A673 (cell line): ENCODE results near the gene ART1. TPM values are rescaled to one million over a fixed set of nuclear protein-coding genes. Genes with fewer than 3 reads are reported as not detected.

Source experiments
- BruUV-seq: library from RNA; stranded (reverse); fragments of 400-500 nt; replicated peaks from 2 replicates; lab custom pipeline; 2021; lab: Mats Ljungman, UMichigan
- CTCF ChIA-PET: fragments of 300-600 bp; sonication (Branson Sonifier 250); formaldehyde crosslinking; loops from one replicate; lab custom pipeline; 2022; ENCODE audit warnings: antibody characterized with exemption; lab: Charles Lee
- POLR2A ChIA-PET: fragments of 300-600 bp; sonication (Branson Sonifier 250); formaldehyde crosslinking; loops from one replicate; lab custom pipeline; 2022; ENCODE audit warnings: antibody characterized with exemption; ENCODE audit not compliant: low non-redundant PET; lab: Charles Lee
- DNase-seq: peaks from one replicate; pipeline ENCODE4 v3.0.0-alpha.2; 2015; ENCODE audit warnings: low spot score
- H3K27ac ChIP-seq: fragments of 200-600 bp; sonication (generic); 2 replicates; pipeline ENCODE4 v1.5.1; 2016; ENCODE audit warnings: mixed run types, low read depth, mild to moderate bottlenecking, mixed read lengths, antibody characterized with exemption, low read length; ENCODE audit not compliant: poor library complexity, severe bottlenecking
- H3K27me3 ChIP-seq: fragments of 200-600 bp; sonication (generic); replicated peaks from 2 replicates; pipeline ENCODE4 v1.6.1; 2017; ENCODE audit warnings: mixed run types, low read depth, mild to moderate bottlenecking, mixed read lengths, antibody characterized with exemption, low read length; ENCODE audit not compliant: insufficient read depth, poor library complexity
- H3K36me3 ChIP-seq: fragments of 200-600 bp; sonication (generic); 2 replicates; pipeline ENCODE4 v1.6.1; 2016; ENCODE audit warnings: mixed run types, mild to moderate bottlenecking, mixed read lengths, antibody characterized with exemption, low read length; ENCODE audit not compliant: insufficient read depth, poor library complexity, severe bottlenecking
- H3K4me1 ChIP-seq: fragments of 200-600 bp; sonication (generic); 2 replicates; pipeline ENCODE4 v1.6.1; 2017; ENCODE audit warnings: mixed run types, mild to moderate bottlenecking, mixed read lengths, antibody characterized with exemption, low read length; ENCODE audit not compliant: insufficient read depth, poor library complexity, severe bottlenecking
- H3K4me3 ChIP-seq: fragments of 200-600 bp; sonication (generic); 2 replicates; pipeline ENCODE4 v1.5.1; 2016; ENCODE audit warnings: low read depth, mixed run types, mild to moderate bottlenecking, mixed read lengths, low read length; ENCODE audit not compliant: poor library complexity, severe bottlenecking
- H3K9me3 ChIP-seq: fragments of 200-600 bp; sonication (generic); 2 replicates; pipeline ENCODE4 v1.6.1; 2016; ENCODE audit warnings: mixed run types, low read depth, mild to moderate bottlenecking, mixed read lengths, antibody characterized with exemption, low read length; ENCODE audit not compliant: poor library complexity, severe bottlenecking
- CTCF ChIP-seq: fragments of 300-800, 200-600 bp; sonication (generic); conservative IDR thresholded peaks from 2 replicates; pipeline ENCODE4 v1.5.1; 2017; ENCODE audit warnings: low read depth, mild to moderate bottlenecking, antibody characterized with exemption, low read length, moderate library complexity, mixed read lengths
- EZH2 ChIP-seq: fragments of 200-600 bp; sonication (generic); IDR thresholded peaks from 2 replicates; pipeline ENCODE4 v1.6.1; 2017; ENCODE audit warnings: borderline replicate concordance, low read depth, mild to moderate bottlenecking, mixed read lengths, antibody characterized with exemption, low read length; ENCODE audit not compliant: poor library complexity, severe bottlenecking
- intact Hi-C: fragments of 100-400 bp; cut with micrococcal nuclease; formaldehyde crosslinking; loops from one replicate; pipeline ENCODE4 v1.10.0; 2022; ENCODE audit not compliant: unreplicated experiment
- total RNA-seq: library from RNA; stranded (reverse); gene quantifications from 2 replicates; pipeline ENCODE4 v1.2.3, GENCODE V29; 2021

ART1 gene
- total RNA-seq, 1 experiment from 2014 or later, result not detected

- POLR2A ChIA-PET, result no interaction called here
- CTCF ChIA-PET, result no interaction called here
- Histone ChIP-seq H3K4me3 (no peak overlapping the region), H3K4me1 (no peaks in the 10 kb centered on the region), H3K27me3 (no peaks in the 10 kb centered on the region), H3K27ac (no peak overlapping the region), H3K9me3 (no peaks in the 10 kb centered on the region), H3K36me3 (peaks cover 72% of the 10 kb centered on the region)
- no TSS peak for BruUV-seq
- no peak for TF ChIP-seq CTCF
- DNase-seq, result no peak
- intact Hi-C loops, result no loop called here
These were observed 41.8 kb downstream of the ART1 start for GRCh38 chr11:3686751-3687150.

- no TSS peak for BruUV-seq
- Histone ChIP-seq H3K27me3 (no peaks in the 10 kb centered on the region), H3K9me3 (no peaks in the 10 kb centered on the region), H3K36me3 (peaks cover 59% of the 10 kb centered on the region), H3K4me3 (no peak overlapping the region), H3K4me1 (no peaks in the 10 kb centered on the region), H3K27ac (no peak overlapping the region)
- ChIA-PET CTCF (no interaction called here), POLR2A (no interaction called here)
- TF ChIP-seq EZH2 (no peak), CTCF (no peak)
- DNase-seq, result no peak
- intact Hi-C loops, result no loop called here
These were observed 55.5 kb downstream of the ART1 start for GRCh38 chr11:3700410-3700809.

GRCh38 chr11:3700910-3701309 lies 56.0 kb downstream of the ART1 start:
- no peak overlapping the region for H3K4me3 ChIP-seq
- H3K9me3 ChIP-seq, result no peaks in the 10 kb centered on the region
- no peak for DNase-seq
- H3K36me3 ChIP-seq, result peaks cover 64% of the 10 kb centered on the region
- intact Hi-C loops, result no loop called here
- ChIA-PET POLR2A (no interaction called here), CTCF (no interaction called here)
- TF ChIP-seq EZH2 (no peak), CTCF (no peak)
- no peak overlapping the region for H3K27ac ChIP-seq
- no peaks in the 10 kb centered on the region for H3K27me3 ChIP-seq
- no TSS peak for BruUV-seq
- no peaks in the 10 kb centered on the region for H3K4me1 ChIP-seq
